ENCODE results near the gene KCNJ4.

The KCNJ4 gene

DNA sequence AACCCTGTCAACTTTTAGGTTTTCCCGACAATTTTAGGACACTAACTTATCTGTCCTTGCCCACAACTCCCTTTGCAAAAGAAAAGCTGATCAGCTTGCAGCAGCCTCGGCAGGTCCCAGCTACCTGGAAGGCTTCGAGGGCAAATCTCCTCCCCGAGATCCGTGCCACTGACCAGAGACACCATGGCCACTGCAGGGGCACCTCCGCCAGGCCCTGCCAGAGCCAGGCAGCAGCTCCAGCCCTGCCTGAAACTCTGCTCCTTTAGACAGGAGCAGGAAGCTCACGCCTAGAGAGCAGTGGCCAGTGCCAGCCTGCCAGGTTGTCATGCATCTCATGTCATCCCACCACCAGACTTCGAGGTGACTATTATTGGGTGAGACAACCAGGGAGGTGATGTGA lies 21.1 kb downstream of the KCNJ4 start:
- TF ChIP-seq, protein P1, sequence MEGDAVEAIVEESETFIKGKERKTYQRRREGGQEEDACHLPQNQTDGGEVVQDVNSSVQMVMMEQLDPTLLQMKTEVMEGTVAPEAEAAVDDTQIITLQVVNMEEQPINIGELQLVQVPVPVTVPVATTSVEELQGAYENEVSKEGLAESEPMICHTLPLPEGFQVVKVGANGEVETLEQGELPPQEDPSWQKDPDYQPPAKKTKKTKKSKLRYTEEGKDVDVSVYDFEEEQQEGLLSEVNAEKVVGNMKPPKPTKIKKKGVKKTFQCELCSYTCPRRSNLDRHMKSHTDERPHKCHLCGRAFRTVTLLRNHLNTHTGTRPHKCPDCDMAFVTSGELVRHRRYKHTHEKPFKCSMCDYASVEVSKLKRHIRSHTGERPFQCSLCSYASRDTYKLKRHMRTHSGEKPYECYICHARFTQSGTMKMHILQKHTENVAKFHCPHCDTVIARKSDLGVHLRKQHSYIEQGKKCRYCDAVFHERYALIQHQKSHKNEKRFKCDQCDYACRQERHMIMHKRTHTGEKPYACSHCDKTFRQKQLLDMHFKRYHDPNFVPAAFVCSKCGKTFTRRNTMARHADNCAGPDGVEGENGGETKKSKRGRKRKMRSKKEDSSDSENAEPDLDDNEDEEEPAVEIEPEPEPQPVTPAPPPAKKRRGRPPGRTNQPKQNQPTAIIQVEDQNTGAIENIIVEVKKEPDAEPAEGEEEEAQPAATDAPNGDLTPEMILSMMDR (IDR thresholded peaks at IDR 0.05; ENCODE audit: low read depth, low read length, missing control alignments) = no peak
- no peak overlapping the region for H3K4me3 ChIP-seq (ENCODE audit: low read depth, low read length)
- in situ Hi-C loops (cut with HindIII; ENCODE audit: low sequenced_read_pairs) = no loop called here
- DNase-seq (ENCODE audit: low read depth) = no peak

GRCh38 chr22:38432264-38432663 lies 22.7 kb downstream of the KCNJ4 start:
- TF ChIP-seq, protein P1 (IDR thresholded peaks at IDR 0.05; ENCODE audit: low read depth, low read length, missing control alignments) = no peak
- no peak overlapping the region for H3K4me3 ChIP-seq (ENCODE audit: low read depth, low read length)
- in situ Hi-C loops (cut with HindIII; ENCODE audit: low sequenced_read_pairs) = no loop called here
- no peak for DNase-seq (ENCODE audit: low read depth)

DNA sequence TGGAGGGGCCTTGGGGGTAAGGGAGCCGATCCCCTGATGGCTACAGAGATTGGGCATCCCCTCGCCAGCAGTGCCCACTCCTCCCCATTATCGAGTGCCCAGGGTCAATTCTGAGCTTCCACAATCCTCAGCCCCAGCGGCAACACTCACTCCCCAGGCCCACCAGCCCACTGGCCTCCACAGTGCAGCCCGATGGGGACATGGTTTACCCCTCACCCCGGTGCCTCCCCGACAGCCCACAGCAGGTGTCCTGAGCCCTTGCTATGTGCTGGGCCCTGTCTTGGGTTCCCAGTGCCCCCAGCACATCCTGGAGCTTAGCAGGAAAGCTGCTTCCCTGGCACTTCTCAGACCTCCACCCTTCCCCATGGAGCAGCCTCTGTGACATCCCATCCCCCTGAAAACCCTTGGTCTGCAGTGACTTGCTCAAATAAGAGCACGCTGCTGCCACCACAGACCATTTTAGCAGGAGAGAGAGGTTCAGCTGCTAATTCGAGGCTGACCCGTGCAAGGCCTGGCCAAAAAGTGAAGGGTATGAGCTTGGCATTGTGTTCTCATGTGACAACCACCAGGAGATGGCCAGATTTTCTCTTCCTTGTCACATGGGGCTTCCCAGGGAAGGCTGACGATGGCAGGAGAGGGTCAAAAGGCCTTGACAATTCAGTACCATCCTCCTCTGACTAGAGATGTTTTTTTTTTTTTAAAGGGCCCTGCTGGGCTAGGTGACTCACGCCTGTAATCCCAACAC lies 23.6 kb downstream of the KCNJ4 start:
- DNase-seq (ENCODE audit: low read depth) = no peak
- no peak overlapping the region for H3K4me3 ChIP-seq (ENCODE audit: low read depth, low read length)
- TF ChIP-seq, protein P1 (IDR thresholded peaks at IDR 0.05; ENCODE audit: low read depth, low read length, missing control alignments) = no peak
- in situ Hi-C loops (cut with HindIII; ENCODE audit: low sequenced_read_pairs) = no loop called here

DNA sequence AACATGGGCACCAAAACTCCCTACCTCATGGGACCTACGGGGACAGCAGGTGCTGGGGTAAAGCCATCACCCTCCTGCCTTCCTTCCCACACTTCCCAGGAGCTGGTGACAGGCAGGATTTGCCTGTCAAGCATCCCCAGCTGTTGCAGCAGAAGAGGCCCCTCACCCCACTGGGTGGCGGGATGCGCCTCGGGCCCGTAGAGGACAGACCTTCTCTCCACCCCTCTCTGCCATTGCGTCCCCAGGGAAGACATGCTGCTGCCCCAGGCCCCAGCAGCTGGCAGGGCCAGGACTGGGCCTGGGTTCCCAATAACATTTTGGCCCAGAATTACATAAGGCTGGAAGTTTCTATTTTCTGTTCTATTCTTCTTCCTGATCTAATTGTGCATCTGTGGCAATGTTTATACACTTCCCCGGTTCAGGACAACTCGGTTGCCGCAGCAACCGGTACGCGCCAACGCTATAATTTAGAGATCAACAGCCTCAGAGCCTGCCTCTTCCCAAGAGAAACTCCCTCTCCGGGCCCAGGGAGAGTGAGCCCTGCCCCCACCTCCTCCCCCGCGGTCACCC lies 25.4 kb downstream of the KCNJ4 start:
- DNase-seq (ENCODE audit: low read depth) = no peak
- TF ChIP-seq, protein P1 (IDR thresholded peaks at IDR 0.05; ENCODE audit: low read depth, low read length, missing control alignments) = no peak
- no peak overlapping the region for H3K4me3 ChIP-seq (ENCODE audit: low read depth, low read length)
- in situ Hi-C loops (cut with HindIII; ENCODE audit: low sequenced_read_pairs) = no loop called here

DNA sequence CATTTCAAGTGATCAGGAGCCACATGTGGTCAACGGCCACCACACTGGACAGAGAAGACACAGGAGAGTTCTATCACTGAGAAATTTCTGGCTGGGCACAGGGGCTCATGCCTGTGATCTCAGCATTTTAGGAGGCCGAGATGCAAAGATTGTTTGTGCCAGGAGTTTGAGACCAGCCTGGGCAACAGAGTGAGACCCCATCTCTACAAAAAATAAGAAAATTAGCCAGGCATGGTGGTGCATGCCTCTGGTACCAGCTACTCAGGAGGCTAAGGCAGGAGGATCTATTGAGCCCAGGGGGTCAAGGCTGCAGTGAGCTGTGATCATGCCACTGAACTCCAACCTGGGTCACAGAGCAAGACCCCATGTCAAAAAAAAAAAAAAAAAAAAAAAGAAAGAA lies 26.3 kb downstream of the KCNJ4 start:
- H3K4me3 ChIP-seq (ENCODE audit: low read depth, low read length) = no peak overlapping the region
- TF ChIP-seq, protein P1 (IDR thresholded peaks at IDR 0.05; ENCODE audit: low read depth, low read length, missing control alignments) = no peak
- no peak for DNase-seq (ENCODE audit: low read depth)
- in situ Hi-C loops (cut with HindIII; ENCODE audit: low sequenced_read_pairs) = no loop called here

- no peak for DNase-seq (ENCODE audit: low read depth)
- TF ChIP-seq, protein P1 (IDR thresholded peaks at IDR 0.05; ENCODE audit: low read depth, low read length, missing control alignments) = no peak
- in situ Hi-C loops (cut with HindIII; ENCODE audit: low sequenced_read_pairs) = no loop called here
- no peak overlapping the region for H3K4me3 ChIP-seq (ENCODE audit: low read depth, low read length)
Observed at GRCh38 chr22:38427940-38428339, 27.1 kb downstream of the KCNJ4 start.

Data from astrocyte of the cerebellum (primary cell).